Memory B cell (primary cell): Measurements from ENCODE around the gene PIP5K1B.
A peak's percentile ranks its signal among the peaks of the same experiment; 100 is the strongest.

Source experiments
- ATAC-seq: fragments of 150-1000 bp; cut with Tn5 transposase; 2 replicates; pipeline ENCODE4 v1.10.0; 2021; ENCODE audit warnings: low read depth, mild to moderate bottlenecking, moderate library complexity
- DNase-seq, 2 donors: peaks; one replicate each; pipeline ENCODE4 v3.0.0; 2022; ENCODE audit warnings: low spot score in 2 of 2
- H3K27ac Mint-ChIP-seq: one replicate; pipeline ENCODE4 v1.8.0; 2022; ENCODE audit warnings: mild to moderate bottlenecking, moderate library complexity, mixed read lengths
- H3K27me3 Mint-ChIP-seq: one replicate; pipeline ENCODE4 v1.8.0; 2022; ENCODE audit warnings: mixed read lengths
- H3K36me3 Mint-ChIP-seq: one replicate; pipeline ENCODE4 v1.8.0; 2022; ENCODE audit warnings: mild to moderate bottlenecking, mixed read lengths
- H3K4me1 Mint-ChIP-seq: one replicate; pipeline ENCODE4 v1.8.0; 2022; ENCODE audit warnings: mixed read lengths
- H3K4me3 Mint-ChIP-seq: one replicate; pipeline ENCODE4 v1.8.0; 2022; ENCODE audit warnings: mild to moderate bottlenecking, moderate library complexity, mixed read lengths
- H3K9me3 Mint-ChIP-seq: one replicate; pipeline ENCODE4 v1.8.0; 2022; ENCODE audit warnings: mixed read lengths

PIP5K1B gene

DNA sequence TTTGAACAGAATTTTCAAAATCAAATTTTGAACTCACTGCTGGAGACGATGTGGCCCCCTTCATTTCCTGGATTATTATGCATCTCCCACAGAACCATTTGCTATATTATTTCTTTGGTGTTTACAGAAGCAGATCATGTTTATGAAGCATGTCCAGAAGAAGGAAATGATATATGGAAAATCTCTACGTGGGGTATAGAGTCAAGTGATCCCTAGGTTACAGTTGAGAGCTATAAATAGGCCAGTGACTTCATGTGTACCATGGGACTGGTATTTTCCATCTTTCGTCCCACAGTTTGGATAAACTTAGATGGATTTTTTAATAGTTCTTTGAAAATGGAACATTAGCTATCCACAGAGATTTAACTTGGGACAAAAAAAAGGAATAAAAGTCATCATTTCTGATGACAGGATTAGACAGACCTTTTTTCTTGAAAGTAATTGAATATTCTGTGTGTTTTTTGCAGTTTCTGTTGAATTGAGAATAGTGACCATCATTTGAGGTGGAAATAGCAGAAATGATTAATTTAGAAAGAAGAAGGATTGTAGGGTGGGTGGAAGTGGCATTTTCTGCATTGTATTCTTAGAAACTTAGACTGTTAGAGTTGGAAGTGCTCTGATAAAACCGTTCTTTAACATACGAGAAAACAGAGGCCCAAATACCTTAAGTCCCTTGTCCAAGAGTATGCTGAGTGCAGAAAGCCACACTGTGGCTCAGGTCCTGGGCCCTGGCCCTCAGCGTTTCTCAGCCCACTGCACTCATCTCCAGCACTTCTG is 136.4 kb downstream of the PIP5K1B start:
- H3K27ac Mint-ChIP-seq: no peak overlapping the region
- H3K27me3 Mint-ChIP-seq: no peaks in the 10 kb centered on the region
- no peaks in the 10 kb centered on the region for H3K9me3 Mint-ChIP-seq
- peaks cover 18% of the 10 kb centered on the region for H3K4me1 Mint-ChIP-seq
- ATAC-seq (no peak), DNase-seq (no peak)
- no peak overlapping the region for H3K4me3 Mint-ChIP-seq
- H3K36me3 Mint-ChIP-seq: peaks cover 11% of the 10 kb centered on the region

DNA sequence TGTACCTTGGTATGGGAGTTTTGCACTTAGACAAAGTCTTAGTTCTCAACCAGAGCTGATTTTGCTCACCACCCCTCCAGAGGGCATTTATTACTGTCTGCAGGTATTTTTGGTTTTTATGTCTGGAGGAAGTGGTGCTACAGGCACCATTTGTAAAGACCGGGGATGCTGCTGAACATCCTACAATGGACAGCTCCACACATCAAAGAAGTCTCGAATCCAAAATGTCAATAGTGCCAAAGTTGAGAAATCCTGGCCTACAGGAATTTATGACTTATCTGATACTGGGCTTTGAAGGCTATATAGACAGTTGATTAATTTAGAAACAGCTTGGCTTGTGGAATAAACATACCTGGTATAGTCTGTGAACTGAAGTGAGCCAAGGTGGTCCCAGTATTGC is 137.5 kb downstream of the PIP5K1B start:
- H3K4me1 Mint-ChIP-seq: peaks cover 19% of the 10 kb centered on the region
- no peaks in the 10 kb centered on the region for H3K27me3 Mint-ChIP-seq
- peaks cover 11% of the 10 kb centered on the region for H3K36me3 Mint-ChIP-seq
- H3K27ac Mint-ChIP-seq: no peak overlapping the region
- ATAC-seq (no peak), DNase-seq (no peak)
- no peaks in the 10 kb centered on the region for H3K9me3 Mint-ChIP-seq
- no peak overlapping the region for H3K4me3 Mint-ChIP-seq

DNA sequence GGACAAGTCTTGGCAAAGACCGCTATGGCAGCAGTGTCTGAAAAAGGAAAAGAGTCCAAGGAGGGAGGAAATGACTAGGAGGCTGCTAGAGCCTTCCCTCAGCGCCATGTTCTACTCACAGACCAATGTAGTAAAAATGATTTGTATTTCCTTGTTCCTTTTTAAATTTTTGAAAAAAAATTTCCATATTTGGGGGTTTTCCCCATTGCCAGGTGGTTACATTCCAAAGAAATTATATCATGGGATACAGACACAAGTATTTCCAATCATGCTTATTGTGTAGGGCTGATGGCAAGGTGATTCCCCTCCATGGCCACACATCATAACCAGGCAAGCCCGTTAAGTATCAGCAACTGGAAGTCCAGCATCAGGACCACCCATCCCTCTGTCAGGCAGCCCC is 138.2 kb downstream of the PIP5K1B start:
- Mint-ChIP-seq H3K27ac (peak overlapping the region; percentile 59), H3K36me3 (peaks cover 11% of the 10 kb centered on the region), H3K4me3 (no peak overlapping the region), H3K4me1 (peaks cover 19% of the 10 kb centered on the region), H3K27me3 (no peaks in the 10 kb centered on the region), H3K9me3 (no peaks in the 10 kb centered on the region)
- DNase-seq (no peak), ATAC-seq (no peak)

DNA sequence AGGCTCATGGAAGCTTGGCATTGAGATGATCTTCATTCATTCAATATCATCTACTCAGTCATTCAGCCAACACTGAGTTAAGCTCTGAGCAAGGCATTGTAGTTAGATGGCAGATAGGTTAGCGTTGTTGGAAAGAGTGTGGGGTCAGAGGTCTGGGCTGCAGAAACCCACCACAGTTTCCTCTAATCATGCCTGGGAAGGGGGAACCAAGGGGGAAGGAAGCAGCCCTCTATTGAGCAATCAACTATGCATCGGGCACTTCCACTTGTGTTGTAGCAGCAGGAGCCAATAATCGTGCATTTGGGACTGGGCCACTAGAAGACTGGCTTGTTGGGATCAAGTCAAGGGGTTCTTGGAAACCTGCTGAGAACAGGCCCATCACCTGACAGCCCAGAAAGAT is 139.1 kb downstream of the PIP5K1B start:
- H3K27ac Mint-ChIP-seq: peak overlapping the region; percentile 59

DNA sequence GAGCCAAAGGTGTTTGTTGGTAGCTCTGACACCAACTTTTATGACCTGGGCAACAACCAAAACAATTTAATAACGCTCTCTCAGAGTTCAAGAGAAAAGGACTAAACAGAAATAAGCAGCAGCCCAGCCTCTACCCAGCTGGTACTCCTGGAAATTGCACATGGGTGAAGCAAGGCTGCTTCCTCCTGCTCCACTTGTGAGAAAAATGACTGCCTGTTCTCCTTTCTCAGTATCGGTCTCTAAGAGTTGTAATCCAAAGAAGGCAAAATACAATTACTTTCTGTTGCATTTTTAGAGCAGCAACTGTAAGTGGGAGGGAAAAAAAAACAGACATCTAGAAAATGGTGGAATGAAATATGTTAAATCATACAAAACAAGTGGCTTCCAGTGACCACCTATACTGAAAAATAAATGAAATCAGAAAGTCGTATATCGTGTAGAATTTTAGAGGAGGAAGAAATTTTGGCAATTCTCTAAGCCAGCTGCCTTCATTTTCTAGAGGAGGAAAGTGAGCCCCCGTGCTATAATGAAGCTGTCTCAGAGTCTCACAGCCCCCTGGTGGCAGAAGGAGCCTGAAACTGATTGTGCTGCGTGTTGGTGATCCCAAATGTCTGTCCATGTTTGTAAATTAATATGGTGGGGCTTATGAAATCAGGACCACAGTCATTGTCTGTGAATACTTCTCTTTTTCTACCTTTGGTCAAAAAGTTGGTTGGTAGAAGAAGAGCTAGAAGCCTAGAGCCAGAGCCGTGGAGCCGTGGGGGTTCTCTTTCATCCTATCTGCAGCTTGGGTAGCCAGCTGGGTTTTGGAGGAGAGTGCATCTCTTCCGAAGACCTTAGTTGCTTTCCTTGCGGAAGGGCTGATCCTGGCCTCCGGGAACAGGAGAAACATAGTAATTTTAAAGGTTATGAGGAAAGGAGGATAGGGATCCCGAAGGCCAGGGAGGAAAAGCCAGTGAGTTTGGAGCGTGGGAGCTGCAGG is 139.9 kb downstream of the PIP5K1B start:
- Mint-ChIP-seq H3K27ac (no peak overlapping the region), H3K36me3 (peaks cover 7% of the 10 kb centered on the region), H3K27me3 (no peaks in the 10 kb centered on the region), H3K4me3 (peak overlapping the region; percentile 24), H3K9me3 (no peaks in the 10 kb centered on the region), H3K4me1 (peaks cover 19% of the 10 kb centered on the region)
- ATAC-seq (peak; percentile 80), DNase-seq (peak; percentile 33 to 44)

More for the DNA sequence above, 139.1 kb downstream of the PIP5K1B start:
- Mint-ChIP-seq H3K36me3 (peaks cover 12% of the 10 kb centered on the region), H3K4me3 (no peak overlapping the region), H3K4me1 (peaks cover 19% of the 10 kb centered on the region), H3K27me3 (no peaks in the 10 kb centered on the region), H3K9me3 (no peaks in the 10 kb centered on the region)
- DNase-seq (no peak), ATAC-seq (no peak)

DNA sequence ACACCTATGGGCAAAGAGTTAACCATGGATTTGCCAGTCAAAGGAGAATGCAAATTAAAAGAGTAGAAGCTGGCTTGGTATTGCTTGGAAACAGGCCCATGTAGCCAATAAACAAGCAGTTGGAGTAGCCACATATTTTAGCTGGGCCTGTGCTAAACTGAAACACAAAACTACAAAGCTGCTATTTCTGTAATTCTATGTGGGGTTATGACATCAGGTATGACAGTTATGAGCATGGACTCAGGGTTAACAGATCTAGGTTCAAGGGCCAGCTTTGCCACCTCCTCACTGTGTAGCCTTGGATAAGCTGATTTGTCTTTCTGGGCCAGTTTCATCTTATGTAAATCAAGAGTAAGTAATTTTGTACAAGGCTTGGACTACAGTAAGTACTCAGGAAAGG is 142.7 kb downstream of the PIP5K1B start:
- H3K27ac Mint-ChIP-seq: no peak overlapping the region

DNA sequence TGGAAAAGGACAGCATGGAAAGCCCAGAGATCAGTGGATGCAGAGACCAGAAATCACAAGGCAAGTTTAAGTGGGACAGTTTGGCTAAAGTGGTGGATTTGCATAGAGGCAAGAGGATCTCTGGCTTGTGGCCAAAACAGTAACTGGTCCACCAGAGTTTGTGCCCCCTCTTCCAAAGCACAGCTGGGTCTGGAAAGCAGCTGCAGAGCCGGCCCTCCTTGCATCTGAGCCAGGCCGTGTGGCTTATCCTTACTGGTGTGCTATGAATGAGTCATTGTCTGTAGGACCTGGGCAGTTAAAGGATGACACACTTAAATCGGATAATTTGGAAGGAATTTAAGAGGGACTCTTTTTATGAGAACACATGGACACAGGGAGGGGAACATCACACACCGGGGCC is 146.6 kb downstream of the PIP5K1B start:
- Mint-ChIP-seq H3K27ac (no peak overlapping the region), H3K4me3 (no peak overlapping the region), H3K4me1 (peaks cover 16% of the 10 kb centered on the region), H3K36me3 (peaks cover 25% of the 10 kb centered on the region), H3K9me3 (no peaks in the 10 kb centered on the region), H3K27me3 (no peaks in the 10 kb centered on the region)
- ATAC-seq (no peak), DNase-seq (no peak)

More for the DNA sequence above, 142.7 kb downstream of the PIP5K1B start:
- ATAC-seq: no peak
- Mint-ChIP-seq H3K9me3 (no peaks in the 10 kb centered on the region), H3K36me3 (peaks cover 12% of the 10 kb centered on the region), H3K4me1 (peaks cover 16% of the 10 kb centered on the region), H3K27me3 (no peaks in the 10 kb centered on the region), H3K4me3 (no peak overlapping the region)
- no peak for DNase-seq

DNA sequence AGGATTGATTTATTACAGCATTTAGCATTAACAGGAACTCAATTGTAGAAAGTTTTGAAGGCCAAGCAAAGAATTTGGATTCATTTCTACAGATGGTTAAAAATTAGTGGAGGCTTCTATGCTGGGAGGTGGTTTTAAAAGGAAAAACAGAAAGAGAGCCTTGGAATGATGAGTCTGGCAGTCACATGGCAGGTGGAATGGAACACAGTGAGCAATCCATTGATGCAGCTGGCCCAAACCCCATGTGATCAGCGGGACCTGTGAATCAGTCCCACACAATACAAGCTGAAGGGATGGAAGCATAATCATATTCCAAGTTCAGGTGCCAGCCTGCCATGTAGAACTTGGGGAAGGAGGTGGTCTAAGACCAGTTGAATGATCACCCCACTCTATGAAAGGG is 147.9 kb downstream of the PIP5K1B start:
- no peak overlapping the region for H3K4me3 Mint-ChIP-seq

DNA sequence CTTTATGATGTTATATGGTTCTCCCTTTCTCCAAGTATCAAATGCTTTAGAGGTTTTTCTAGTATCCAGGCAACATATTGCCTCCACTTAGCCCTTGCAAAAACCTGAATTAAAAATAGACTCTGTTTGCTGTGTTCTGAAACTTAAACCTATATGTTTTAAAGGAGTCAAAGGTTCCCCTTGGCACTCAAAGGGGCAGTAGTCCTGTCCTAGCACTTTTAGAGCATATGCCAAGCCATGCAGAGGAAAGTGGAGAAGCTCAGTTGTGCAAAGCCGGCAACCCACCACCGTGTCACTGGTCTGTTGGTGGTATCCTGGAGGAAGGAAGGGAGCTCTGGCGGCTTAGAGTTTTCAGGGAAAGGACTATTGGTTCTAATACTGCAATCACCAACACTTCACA is 154.3 kb downstream of the PIP5K1B start:
- no peak overlapping the region for H3K27ac Mint-ChIP-seq
- H3K9me3 Mint-ChIP-seq: no peaks in the 10 kb centered on the region
- H3K36me3 Mint-ChIP-seq: peaks cover 20% of the 10 kb centered on the region
- no peaks in the 10 kb centered on the region for H3K27me3 Mint-ChIP-seq
- peaks cover 8% of the 10 kb centered on the region for H3K4me1 Mint-ChIP-seq
- no peak for DNase-seq
- no peak overlapping the region for H3K4me3 Mint-ChIP-seq
- no peak for ATAC-seq

More for the DNA sequence above, 147.9 kb downstream of the PIP5K1B start:
- no peak overlapping the region for H3K27ac Mint-ChIP-seq
- H3K9me3 Mint-ChIP-seq: no peaks in the 10 kb centered on the region
- peaks cover 14% of the 10 kb centered on the region for H3K4me1 Mint-ChIP-seq
- ATAC-seq (no peak), DNase-seq (no peak)
- H3K36me3 Mint-ChIP-seq: peaks cover 29% of the 10 kb centered on the region
- no peaks in the 10 kb centered on the region for H3K27me3 Mint-ChIP-seq

DNA sequence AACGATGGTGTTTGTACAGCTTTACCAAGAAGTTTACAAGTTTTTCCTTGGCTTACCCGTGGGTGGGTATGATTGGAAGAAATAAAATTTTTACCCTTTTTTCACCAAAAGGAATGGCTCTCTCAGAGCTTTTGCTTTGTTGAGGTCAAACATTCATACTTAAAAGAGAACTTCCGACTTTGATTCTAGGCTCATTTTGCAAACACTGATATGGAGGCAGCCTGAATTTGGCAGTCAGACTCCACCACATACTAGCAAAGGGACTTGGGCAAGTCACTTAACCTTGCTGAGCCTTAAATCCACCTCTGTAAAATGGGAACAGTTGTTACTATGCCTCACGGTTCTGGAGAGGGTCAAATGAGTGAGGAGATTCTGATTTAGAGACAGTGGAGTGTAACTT is 155.4 kb downstream of the PIP5K1B start:
- H3K27ac Mint-ChIP-seq: no peak overlapping the region
- H3K36me3 Mint-ChIP-seq: peaks cover 16% of the 10 kb centered on the region
- no peaks in the 10 kb centered on the region for H3K27me3 Mint-ChIP-seq
- no peak for DNase-seq
- no peaks in the 10 kb centered on the region for H3K9me3 Mint-ChIP-seq
- H3K4me1 Mint-ChIP-seq: peaks cover 8% of the 10 kb centered on the region
- no peak overlapping the region for H3K4me3 Mint-ChIP-seq
- no peak for ATAC-seq

DNA sequence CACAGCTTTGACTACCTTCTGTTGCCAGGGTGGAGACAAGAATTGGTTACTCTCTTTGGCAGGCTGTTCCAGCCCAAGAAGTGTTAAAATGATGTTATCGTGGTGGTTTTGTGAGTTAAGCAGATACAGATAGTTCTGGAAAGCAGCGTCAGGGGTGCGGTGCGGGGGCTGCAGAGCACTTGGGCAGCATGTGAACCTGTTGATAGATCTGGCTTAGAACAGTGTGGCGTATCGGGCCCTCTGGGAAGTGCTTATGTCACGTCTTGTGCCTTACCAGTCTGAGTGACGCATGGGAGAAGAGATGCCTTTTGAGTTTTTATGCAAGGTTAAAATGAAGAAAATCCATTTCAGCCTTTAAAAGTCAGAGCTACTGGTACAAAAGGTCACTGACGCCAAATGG is 156.4 kb downstream of the PIP5K1B start:
- DNase-seq (no peak), ATAC-seq (no peak)
- H3K36me3 Mint-ChIP-seq: peaks cover 15% of the 10 kb centered on the region
- peaks cover 1% of the 10 kb centered on the region for H3K4me1 Mint-ChIP-seq
- no peaks in the 10 kb centered on the region for H3K27me3 Mint-ChIP-seq
- no peak overlapping the region for H3K4me3 Mint-ChIP-seq
- no peak overlapping the region for H3K27ac Mint-ChIP-seq
- no peaks in the 10 kb centered on the region for H3K9me3 Mint-ChIP-seq

DNA sequence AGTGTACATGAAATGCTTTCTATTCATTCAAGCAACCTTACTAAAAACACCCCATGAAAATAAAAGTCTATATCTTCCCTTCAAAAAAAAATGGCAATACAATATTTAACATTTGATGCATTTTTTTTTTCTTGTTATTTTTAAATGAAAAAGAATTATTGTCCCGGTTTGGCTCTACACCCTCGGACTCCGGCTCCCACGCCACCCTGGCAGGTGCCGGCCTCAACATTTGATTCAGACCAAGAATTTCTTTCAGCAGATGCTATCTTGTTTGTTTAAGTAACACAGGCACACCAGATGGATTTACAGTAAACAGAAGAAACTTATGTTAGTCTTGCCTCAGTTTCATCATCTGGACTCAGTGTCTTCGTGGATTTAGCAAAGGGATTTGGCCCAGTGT is 162.0 kb downstream of the PIP5K1B start:
- Mint-ChIP-seq H3K36me3 (peaks cover 14% of the 10 kb centered on the region), H3K4me3 (no peak overlapping the region), H3K9me3 (no peaks in the 10 kb centered on the region), H3K27ac (no peak overlapping the region), H3K27me3 (no peaks in the 10 kb centered on the region), H3K4me1 (peaks cover 3% of the 10 kb centered on the region)
- ATAC-seq (no peak), DNase-seq (no peak)

DNA sequence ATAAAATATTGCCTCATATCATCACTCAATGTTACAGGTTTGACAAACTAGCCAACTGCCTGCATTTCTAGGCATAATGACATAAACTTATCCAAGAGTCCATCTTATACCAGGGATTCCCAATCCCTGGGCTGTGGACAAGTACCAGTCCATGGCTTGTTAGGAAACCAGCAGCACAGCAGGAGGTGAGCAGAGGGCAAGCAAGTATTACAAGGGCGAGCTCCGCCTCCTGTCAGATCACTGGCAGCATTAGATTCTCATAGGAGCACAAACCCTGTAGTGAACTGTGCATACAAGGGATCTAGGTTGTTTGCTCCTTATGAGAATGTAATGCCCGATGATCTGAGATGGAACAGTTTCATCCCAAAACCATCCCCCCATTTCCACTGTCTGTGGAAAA is 164.0 kb downstream of the PIP5K1B start:
- no peak overlapping the region for H3K4me3 Mint-ChIP-seq
- peaks cover 12% of the 10 kb centered on the region for H3K36me3 Mint-ChIP-seq
- no peak overlapping the region for H3K27ac Mint-ChIP-seq
- ATAC-seq: no peak
- H3K9me3 Mint-ChIP-seq: no peaks in the 10 kb centered on the region
- no peak for DNase-seq
- peaks cover 3% of the 10 kb centered on the region for H3K4me1 Mint-ChIP-seq
- no peaks in the 10 kb centered on the region for H3K27me3 Mint-ChIP-seq

DNA sequence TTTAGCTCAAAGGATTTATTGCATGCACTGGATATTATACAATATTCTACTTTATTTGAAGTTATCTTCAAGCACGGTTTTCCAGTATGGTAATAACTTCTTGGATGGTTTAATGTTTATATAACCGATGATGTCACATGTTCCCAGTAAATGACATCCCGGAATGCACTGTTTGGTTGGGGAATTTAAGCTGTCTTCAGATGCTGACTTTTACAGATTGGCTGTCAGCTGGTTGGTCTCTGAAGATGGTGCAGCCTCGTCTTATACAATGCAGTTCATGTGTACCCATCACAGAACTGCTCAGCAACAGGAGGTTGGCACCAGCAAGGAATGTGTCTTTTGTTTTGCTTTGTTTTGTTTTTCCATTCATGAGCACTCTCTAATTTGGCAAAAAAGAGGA is 165.0 kb downstream of the PIP5K1B start:
- Mint-ChIP-seq H3K27ac (no peak overlapping the region), H3K27me3 (no peaks in the 10 kb centered on the region), H3K9me3 (no peaks in the 10 kb centered on the region), H3K4me3 (no peak overlapping the region), H3K4me1 (peaks cover 3% of the 10 kb centered on the region), H3K36me3 (peaks cover 11% of the 10 kb centered on the region)
- no peak for DNase-seq
- no peak for ATAC-seq
